Posterior vena cava (tissue), 2 donors: ENCODE data around the gene ABR. TPM values are rescaled to one million over a fixed set of nuclear protein-coding genes. Genes with fewer than 3 reads are reported as not detected.

ENCODE experiments used
- DNase-seq: peaks from one replicate; pipeline ENCODE4 v3.0.0-alpha.2; 2020; ENCODE audit warnings: low spot score
- intact Hi-C, 2 donors: fragments of 100-400 bp; cut with DNase I; formaldehyde crosslinking; loops; one replicate each; pipeline versions ENCODE4 v1.14.1 to v1.14.2; 2022 to 2023
- total RNA-seq, 2 donors: library from RNA; stranded (reverse); fragmentation: NEBNext Ultra II Directional; extraction: Animal tissue kit (Norgen Biotek cat#: 25700); gene quantifications; one replicate each; pipeline ENCODE4 v1.2.1, GENCODE V29; 2021
- donor health status: DM: yes; HTN: yes; CAD: no.
- donor health status: DM: yes; HTN: yes; CAD: no.

Gene ABR
- total RNA-seq, 2 donors from 2014 or later = 99.1 to 146 TPM

DNA sequence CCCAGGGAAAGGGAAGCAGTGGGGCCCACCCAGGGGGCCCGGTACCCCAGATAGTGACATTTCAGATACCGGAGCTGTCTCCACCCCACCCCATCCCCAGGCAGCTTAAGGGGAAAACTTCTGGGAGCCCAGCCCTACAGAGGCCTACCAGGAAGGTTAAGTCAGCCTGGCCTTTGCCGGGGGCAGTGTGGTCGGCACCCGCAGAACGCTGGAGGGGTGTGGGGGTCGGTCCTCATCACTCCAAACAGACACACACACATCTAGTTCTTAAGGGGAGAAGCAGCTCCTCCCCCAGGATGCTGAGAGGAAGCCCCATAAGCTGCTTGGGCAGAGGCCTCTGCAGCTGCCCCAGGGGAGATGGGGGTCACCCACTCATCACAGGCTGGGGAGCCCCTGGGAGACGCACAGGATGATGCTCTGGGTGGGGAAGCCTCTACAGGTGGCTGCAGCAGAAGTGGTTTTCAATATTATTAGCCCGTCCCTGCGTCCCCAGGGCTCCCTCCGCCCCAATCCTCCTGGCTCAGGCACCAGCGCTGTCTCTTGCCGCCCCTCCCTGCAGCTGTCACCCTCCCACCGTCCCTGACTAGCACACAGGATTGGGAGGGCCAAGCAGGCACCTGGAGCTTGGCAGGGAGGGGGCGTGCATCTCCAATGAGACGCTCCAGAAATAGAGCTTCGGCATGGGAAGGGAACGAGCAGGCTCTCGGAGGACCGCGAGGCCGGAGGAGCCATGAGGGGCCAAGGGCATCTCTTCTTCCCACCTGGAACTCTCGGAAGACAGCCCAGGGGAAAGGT, 1.4 kb upstream of the ABR start:
- DNase-seq = no peak
- intact Hi-C loops = no loop called here

DNA sequence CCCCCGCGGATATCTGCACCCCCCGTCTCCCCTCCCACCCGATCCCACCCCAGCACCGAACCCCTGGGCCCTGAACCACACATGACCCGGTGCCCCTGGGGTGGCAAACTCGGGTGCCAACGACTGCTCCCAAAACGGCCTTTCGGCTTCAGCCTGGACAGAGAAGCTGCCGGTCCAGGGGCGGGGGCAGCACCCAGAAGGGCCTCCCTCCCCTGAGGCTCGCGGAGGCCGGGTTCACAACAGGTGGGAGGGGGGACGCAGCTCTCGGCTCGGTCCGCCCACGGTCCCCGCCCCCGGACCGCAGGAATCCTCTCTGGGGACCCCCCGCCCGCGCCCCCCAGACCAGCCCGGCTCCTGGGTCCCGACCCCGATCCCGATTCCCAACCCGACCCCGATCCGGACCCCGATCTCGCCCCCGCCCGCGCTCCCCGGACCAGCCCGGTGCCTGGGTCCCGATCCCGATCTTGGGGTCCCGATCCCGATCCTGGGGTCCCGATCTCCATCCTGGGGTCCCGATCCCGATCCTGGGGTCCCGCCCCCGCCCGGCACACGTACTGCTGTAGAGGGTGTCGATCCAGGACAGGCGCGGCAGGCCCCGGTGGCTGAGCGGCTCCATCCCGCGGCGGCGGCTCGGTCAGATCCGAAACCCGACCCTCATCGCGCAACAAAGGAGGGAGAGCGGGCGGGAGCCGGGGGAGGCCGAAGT, 516 bp downstream of the ABR start:
- intact Hi-C loops = no loop called here
- peak; percentile 83 for DNase-seq

DNA sequence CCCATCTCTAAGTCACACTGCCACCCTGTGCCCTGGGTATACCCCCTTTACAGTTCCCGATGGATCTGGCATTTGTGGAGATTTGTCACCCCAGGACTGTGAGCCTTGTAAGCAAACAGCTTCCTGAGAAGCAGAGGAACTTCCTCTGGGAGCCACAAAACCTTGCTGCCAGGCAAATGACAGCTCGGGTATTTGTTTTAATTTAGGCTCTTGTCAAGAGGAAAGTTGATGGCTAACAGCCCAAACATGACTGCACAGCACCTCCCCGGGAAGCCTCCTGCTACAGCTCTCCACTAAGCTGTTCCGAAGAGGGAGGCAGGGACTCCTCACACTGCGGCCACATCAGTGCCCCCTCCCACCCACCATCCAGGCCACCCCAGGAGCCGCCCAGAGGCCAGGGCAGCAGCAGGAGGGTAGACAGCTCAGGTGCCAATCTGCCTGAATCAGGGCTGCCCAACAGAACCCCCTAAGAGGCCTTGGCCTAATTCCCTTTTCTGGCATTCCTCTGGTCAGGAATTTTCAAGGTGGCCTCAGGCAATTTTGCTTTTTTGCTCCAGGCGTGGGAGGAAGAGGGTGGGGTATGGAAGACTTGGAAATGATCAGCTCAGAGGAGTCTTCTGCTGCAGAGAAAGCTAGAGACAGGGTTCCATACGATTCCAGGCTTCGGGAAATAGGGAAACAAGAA, 2.6 kb downstream of the ABR start:
- intact Hi-C loops = no loop called here
- no peak for DNase-seq

DNA sequence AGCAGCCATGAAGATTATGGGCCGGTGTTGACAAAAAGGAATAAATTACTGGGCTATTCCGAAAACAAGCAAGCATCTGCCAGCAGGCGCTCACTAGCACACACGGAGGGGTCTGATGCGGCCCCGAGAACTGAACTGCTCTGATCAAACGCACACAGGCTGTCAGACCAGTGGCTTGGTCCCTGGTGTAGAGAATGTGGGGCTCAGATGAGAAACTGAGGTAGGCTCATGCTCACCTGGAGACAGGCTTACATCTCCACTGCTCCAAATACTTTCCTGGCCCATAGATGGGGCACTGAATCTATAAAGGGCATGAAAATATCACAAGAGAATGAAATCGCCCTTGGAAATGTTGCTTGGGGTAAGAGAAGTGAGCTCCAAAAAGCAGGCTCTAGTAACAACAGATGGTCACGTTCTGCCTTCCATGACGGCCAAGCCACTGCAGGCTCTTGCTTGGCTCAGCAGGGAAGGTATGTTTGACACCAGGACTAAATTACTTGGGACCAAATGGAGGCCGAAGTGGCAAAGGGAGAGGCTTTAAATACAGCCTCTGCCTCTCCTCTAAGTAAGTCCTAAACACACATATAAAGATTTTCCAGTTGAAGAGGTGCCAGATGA, 5.4 kb downstream of the ABR start:
- intact Hi-C loops = loop anchor here in 1 of 2 donors (5.0 kb wide), 1 partner anchor 47 kb away; no protein-coding TSS in a partner anchor
- no peak for DNase-seq

DNA sequence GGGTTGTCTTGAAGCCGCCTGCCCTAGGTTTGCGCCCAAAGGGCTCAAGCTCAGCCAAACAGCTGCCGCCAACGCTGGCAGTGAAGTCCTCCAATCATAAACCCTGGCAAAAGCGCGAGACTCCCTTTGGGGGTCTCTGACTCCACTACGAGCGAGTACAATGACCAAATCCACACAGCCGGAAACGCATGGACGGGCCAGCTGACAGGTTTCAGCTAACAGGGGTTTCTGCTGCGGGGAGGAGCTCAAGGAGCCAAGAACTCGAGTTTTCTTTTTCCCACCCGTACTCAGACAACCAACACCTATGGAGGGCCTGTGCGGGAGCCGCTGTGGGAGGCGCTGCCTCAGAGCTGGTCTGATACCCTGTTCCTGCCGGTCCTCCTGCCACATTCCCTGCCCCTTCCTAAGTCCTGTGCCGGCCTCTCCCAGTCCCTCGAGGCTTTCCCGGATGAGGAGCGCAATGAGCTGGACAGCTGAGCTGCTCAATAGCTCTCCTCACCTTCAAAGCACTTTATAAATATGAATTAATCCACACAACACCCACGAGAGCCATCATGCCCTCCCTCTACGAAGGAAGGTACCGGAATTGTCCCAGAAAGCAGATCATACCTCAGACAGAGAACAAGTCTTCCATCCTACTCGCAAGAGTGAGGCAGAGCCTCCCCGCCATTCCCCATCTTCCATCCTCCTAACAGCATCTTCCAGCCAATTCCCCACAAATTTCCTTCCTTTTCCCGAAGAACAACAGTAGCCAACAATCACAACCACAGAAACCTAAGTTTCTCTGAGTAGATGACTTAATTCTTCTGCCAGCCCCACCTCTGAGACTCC, 6.1 kb downstream of the ABR start:
- DNase-seq = no peak
- intact Hi-C loops = loop anchor here in 1 of 2 donors (5.0 kb wide), 1 partner anchor 46 kb away; no protein-coding TSS in a partner anchor

DNA sequence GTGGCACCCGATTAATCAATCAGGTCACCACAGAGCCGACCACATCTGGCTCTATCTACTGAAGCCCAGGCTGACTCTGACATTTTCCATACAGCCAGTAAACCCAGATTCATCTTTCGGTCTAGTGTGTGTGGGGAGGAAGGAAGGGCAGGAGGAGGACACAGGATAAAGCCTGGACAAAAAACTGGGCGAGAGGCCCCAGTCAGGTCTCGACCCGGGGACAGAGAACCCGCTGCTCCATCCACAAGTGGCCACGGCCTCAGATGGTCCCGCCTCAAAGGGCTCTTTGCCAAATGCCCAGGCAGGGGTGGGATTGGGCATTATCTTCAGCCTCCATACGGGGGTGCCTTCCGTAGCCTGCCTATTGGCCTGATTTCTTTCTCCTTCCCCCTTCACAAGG, 7.8 kb downstream of the ABR start:
- no peak for DNase-seq
- intact Hi-C loops = loop anchor here in 1 of 2 donors (5.0 kb wide), 1 partner anchor 45 kb away; no protein-coding TSS in a partner anchor

DNA sequence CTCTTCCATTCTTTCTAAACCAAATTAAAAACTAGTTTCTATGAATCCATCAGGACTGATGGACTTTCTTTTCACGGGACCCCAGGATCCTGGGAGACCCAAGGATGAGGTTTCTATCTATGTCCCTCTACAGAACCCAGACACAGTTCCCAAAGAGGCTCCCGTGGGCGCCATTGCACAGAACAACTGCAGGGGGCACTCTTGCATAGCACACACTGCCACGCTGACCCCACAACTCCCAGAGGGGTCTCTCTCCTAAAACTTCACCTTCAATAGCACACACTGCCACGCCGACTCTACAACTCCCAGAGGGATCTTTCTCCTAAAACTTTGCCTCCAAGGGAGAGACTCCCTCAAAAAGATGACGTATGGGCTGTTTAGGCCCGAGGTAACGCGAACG, 9.0 kb downstream of the ABR start:
- DNase-seq = no peak

DNA sequence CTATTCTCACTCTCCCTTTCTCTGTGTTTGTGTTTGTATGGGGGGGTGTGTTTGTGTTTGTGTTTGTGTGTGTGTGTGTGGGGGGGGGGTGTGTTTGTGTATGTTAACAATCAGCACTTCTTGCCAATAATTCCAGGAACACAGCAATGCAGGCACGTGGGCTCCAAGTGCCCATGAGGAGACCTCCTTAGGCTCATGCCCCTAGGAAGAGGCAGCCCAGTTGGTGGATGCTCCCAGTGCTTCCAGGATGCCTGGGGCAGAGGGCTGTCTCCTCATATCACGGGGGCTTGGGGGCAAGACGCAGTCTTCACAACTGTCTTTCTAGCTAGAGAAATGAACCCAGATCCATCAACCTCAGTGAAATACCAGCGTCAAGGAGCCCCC, 9.9 kb downstream of the ABR start:
- intact Hi-C loops = loop anchor here in 1 of 2 donors (5.0 kb wide), 1 partner anchor 43 kb away; no protein-coding TSS in a partner anchor
- no peak for DNase-seq

More for the DNA sequence above, 9.0 kb downstream of the ABR start:
- intact Hi-C loops = loop anchor here in 1 of 2 donors (5.0 kb wide), 1 partner anchor 43 kb away; no protein-coding TSS in a partner anchor

DNA sequence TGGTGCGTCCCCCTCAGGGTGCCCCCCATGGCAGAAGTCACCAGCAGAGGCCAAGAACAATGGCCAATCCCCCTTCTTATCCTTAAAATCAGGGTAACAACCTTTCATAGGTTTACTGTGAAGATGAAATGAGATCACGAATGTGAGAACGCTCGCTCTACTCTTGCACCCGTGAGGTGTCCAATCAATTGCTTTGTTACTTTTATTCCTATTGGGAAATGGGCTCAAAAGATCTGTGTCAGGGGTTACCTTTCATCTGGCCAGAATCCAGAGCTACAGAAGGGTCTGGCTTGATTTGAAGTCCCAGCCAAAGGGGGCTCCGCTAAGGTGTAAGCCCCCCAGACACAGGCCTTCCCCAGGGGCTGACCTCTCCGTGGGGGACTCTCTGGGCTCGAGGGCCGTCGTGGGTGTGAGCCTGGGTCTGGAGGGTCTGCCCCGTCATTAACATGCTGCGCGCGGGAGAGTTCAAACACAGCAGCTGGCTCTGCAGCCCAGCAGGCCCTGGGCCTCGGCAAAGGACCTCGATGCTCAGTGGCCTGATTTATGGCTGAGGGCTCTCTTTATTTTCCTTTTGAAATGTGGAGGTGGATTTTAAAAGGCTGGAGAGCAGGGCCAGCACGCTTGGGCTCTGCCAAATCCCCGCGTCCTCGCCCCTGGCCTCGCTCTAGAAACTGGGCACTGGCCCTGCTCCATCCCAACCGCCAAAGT, 10.4 kb downstream of the ABR start:
- no peak for DNase-seq
- intact Hi-C loops = no loop called here

DNA sequence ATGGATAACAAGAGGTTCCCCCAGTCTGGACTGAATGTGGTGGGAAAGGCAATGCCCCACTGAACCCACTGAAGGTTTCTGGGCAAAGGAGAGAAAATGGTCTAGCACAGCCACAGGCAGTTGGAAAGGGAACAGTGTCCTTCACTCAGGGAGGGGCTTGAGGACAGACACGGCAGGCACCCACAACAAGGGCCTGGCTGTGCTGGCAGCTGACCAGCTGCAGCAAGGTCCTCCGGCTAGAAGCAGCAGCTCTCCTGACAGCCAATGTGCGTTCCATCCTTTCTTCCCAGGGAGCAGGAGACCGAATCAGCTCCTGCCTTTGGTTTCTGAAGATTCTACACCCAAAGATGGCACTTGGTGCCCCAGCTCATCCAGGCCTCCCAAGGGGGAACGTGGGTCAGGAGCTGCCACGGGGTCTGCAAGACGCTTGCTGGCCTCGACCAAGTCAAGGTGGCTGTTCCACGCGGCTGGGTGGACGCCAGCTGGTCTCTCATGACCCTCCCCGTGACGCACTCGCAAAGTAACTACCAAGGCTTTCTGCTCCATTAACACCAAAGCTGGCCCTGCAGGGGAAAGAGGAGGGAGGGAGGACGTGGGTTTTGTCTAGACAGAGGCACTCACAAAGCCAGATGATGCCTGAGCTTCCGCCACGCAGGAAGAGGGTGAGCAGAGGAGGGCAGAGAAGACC, 11.1 kb downstream of the ABR start:
- no peak for DNase-seq
- intact Hi-C loops = no loop called here

DNA sequence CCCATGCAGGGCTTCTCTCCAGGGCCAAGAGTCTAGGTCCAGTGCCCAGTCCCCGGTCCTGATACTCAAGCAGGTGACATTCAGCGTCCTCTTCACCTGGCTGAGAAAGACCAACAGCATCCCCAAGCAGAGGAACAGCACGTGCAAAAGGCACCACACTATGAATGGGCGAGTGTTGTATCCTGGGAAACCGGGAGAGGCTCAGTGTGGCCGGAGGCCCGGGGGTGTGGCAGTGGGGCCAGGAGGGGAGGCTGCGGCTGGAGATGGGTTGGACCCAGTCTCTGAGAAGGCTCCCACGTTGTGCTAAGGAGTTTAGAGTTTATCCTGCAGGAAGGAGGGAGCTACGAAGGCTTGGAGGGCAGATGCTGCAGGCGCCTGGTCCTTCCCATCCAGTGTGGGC, 13.5 kb downstream of the ABR start:
- DNase-seq = no peak
- intact Hi-C loops = no loop called here

DNA sequence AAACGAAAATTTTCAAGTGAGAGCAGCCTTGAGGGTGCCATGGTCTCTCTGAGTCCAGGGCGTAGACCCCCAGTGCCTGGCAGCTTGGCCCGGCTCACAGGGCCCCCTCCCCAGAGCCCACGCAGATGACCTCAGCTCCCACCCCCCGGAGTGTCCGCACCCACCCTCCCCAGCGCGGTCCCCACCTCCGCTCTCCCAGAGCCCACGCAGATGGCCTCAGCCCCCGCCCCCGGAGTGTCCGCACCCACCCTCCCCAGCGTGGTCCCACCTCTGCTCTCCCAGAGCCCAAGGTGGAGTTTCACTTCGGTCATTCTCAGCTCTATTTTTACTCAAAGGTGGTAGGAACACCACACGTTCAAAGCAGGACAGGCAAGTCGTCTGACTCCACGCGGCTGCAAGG, 13.9 kb downstream of the ABR start:
- intact Hi-C loops = no loop called here
- DNase-seq = no peak

DNA sequence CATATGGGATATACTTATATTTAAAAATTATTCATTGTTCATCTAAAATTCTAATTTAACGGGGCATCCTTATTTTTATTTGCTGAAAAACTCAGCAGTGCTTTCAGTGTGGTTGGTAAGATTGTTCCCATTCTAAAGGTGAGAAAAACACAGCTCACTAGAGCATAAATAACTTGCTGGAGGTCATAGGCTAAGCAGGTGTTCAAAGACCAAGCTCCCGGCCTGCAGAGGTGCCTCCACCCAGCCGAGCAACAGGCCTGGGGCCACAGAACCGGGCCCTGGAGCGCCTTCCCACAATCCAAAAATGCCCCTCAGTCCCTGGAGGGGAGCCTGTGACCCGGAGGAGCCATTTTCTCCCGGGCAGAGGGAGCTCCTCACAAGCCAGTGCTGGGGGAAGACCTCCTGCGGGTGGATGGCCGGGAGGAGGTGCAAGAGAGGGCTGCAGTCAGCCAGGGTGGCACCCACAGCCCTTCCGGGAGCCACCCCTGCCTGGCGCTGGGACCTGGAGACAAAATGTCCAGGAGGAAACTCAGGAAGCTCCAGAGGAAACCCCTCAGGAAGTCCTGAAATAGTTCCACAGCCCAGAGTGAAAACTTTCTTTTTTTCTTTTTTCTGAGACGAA, 14.7 kb downstream of the ABR start:
- intact Hi-C loops = no loop called here
- DNase-seq = no peak

DNA sequence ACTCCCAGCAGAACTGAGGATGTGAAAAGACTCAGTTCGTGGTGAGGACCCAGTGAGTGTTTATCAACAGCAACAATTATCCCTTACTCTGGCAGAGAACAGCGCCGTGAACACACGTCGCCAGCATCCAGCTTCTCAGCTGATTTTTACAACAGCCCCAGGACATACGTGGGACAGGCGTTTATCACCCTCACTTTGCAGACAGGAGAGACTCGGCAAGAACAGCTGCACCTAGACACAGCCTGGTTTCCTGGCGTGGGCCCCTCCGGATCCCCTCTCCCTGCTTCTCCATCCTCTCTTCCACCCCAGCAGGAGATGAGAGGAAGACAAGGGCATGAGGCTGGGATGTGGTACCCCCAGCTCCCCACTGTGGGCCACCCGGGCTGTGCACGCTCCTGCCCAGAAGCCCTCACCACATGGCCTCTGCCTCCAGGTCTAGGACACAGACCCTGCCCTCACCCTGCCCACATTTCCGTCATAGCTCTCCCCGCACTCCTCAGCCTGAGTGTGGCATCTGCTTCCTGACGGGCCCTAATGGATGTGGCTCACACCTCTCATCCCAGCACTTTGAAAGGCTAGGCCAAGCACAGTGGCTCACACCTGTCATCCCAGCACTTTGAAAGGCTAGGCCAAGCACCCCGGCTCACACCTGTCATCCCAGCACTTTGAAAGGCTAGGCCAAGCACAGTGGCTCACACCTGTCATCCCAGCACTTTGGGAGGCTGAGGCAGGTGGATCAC, 17.5 kb downstream of the ABR start:
- intact Hi-C loops = no loop called here

DNA sequence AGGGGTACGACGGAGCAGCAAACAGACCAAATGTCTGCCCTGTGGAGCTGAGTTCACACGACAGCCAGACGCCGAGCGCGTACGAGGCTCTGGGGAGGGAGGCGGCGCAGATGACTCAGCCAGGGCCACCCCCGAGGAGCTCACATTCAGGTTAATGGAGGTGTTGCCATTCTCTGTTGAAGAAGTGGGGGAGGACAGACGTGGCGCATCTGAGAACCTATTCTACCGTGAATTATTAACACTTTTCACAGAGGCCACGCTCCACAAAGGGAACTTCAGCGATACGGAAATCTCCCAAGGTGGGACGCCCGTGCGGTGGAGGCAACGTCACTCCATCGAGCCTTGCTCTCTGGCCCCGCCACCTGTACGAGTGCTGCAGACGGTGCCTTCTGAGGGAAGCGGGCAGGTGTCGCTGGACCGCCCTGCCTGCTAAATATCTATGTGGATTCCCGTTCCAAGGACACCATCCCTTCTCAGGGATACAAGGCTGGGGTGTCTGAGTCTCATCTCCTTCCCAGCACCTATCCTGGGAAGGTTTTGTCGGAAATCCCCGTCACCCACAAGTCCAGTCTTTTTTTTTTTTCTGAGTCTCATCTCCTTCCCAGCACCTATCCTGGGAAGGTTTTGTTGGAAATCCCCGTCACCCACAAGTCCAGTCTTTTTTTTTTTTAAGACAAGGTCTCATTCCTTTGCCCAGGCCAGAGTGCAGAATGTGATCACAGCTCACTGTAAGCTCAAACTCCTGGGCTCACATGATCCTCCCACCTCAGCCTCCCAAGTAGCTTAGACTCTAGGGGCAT, 19.0 kb downstream of the ABR start:
- intact Hi-C loops = no loop called here
- no peak for DNase-seq

More for the DNA sequence above, 17.5 kb downstream of the ABR start:
- no peak for DNase-seq
